Hepatocyte (in vitro differentiated cells): ENCODE data around the gene ARL3. TPM values are rescaled to one million over a fixed set of nuclear protein-coding genes. Genes with fewer than 3 reads are reported as not detected.

Source experiments
- DNase-seq: peaks from one replicate; pipeline ENCODE4 v3.0.0-alpha.2; 2016; ENCODE audit warnings: low spot score
- H2AFZ ChIP-seq: fragments of 200-600 bp; sonication (generic); 2 replicates; pipeline ENCODE4 v1.6.0; 2016; ENCODE audit warnings: antibody characterized with exemption, mild to moderate bottlenecking
- H3K27ac ChIP-seq: fragments of 200-600 bp; sonication (generic); 2 replicates; pipeline ENCODE4 v1.5.1; 2016; ENCODE audit warnings: mild to moderate bottlenecking
- H3K27me3 ChIP-seq: fragments of 200-600 bp; sonication (generic); 2 replicates; pipeline ENCODE4 v1.6.1; 2016
- H3K36me3 ChIP-seq: fragments of 200-600 bp; sonication (generic); replicated peaks from 2 replicates; pipeline ENCODE4 v1.5.1; 2016; ENCODE audit warnings: low read depth; ENCODE audit not compliant: insufficient read depth
- H3K4me1 ChIP-seq: fragments of 200-600 bp; sonication (generic); 2 replicates; pipeline ENCODE4 v1.5.1; 2016; ENCODE audit warnings: mild to moderate bottlenecking, moderate library complexity; ENCODE audit not compliant: insufficient read depth
- H3K4me2 ChIP-seq: fragments of 200-600 bp; sonication (generic); 2 replicates; pipeline ENCODE4 v1.6.0; 2016
- H3K4me3 ChIP-seq: fragments of 200-600 bp; sonication (generic); 2 replicates; pipeline ENCODE4 v1.5.1; 2016; ENCODE audit warnings: mild to moderate bottlenecking
- H3K79me2 ChIP-seq: fragments of 200-600 bp; sonication (generic); 2 replicates; pipeline ENCODE4 v1.6.0; 2017; ENCODE audit warnings: mild to moderate bottlenecking
- H3K9me2 ChIP-seq: fragments of 200-600 bp; sonication (generic); replicated peaks from 2 replicates; pipeline ENCODE4 v1.6.0; 2017; ENCODE audit warnings: mild to moderate bottlenecking; ENCODE audit not compliant: insufficient read depth
- H3K9me3 ChIP-seq: fragments of 200-600 bp; sonication (generic); 2 replicates; pipeline ENCODE4 v1.5.1; 2016; ENCODE audit warnings: low read depth, mild to moderate bottlenecking
- H4K20me1 ChIP-seq: fragments of 200-600 bp; sonication (generic); 2 replicates; pipeline ENCODE4 v1.6.0; 2016; ENCODE audit warnings: mild to moderate bottlenecking; ENCODE audit not compliant: insufficient read depth, poor library complexity, severe bottlenecking
- CTCF ChIP-seq: fragments of 200-600 bp; sonication (generic); IDR thresholded peaks from 2 replicates; pipeline ENCODE4 v1.5.1; 2016; ENCODE audit warnings: antibody characterized with exemption, mild to moderate bottlenecking; ENCODE audit not compliant: poor library complexity
- EZH2 ChIP-seq: fragments of 200-600 bp; sonication (generic); IDR thresholded peaks from 2 replicates; pipeline ENCODE4 v1.6.1; 2016; ENCODE audit warnings: antibody characterized with exemption, mild to moderate bottlenecking, borderline replicate concordance
- EZH2phosphoT487 ChIP-seq: fragments of 200-600 bp; sonication (generic); IDR thresholded peaks from one replicate; pipeline ENCODE4 v1.6.1; 2018; ENCODE audit warnings: antibody characterized with exemption, mild to moderate bottlenecking, low read depth, moderate library complexity; ENCODE audit not compliant: unreplicated experiment, severe bottlenecking
- WGBS: methylation state at CpG from one replicate; pipeline ENCODE4 v1.1.6; 2016; ENCODE audit warnings: low lambda C conversion rate; ENCODE audit errors: missing lambda C conversion rate; 5-methylcytosine and 5-hydroxymethylcytosine counted together
- polyA plus RNA-seq: library from polyadenylated mRNA; unstranded; fragments of >200 nt; fragmentation: Nextera tagmentation; extraction: Ambion mirVana; gene quantifications from 2 replicates; pipeline ENCODE4 v1.2.1, GENCODE V29; 2016
- total RNA-seq: library from RNA; depleted of rRNA; stranded (reverse); fragments of >200 nt; gene quantifications from 2 replicates; pipeline ENCODE4 v1.2.3, GENCODE V29; 2014

Gene ARL3
- total and polyA plus RNA-seq, 2 experiments from 2014 or later: 6.4 to 16.5 TPM

- Histone ChIP-seq H3K79me2 (peaks cover 84% of the 10 kb centered on the region), H3K27ac (no peak overlapping the region), H3K36me3 (no peaks in the 10 kb centered on the region), H3K4me1 (peaks cover 38% of the 10 kb centered on the region), H3K27me3 (no peaks in the 10 kb centered on the region), H3K9me3 (no peaks in the 10 kb centered on the region), H3K9me2 (no peaks in the 10 kb centered on the region), H2AFZ (no peak overlapping the region), H4K20me1 (peaks cover 71% of the 10 kb centered on the region), H3K4me2 (peak overlapping the region; percentile 93), H3K4me3 (no peak overlapping the region)
- TF ChIP-seq EZH2: no peak
- no peak for TF ChIP-seq CTCF
- TF ChIP-seq EZH2phosphoT487: no peak
- WGBS: 82% methylated on average over 7 of the region's 7 CpGs
- no peak for DNase-seq
Measured at GRCh38 chr10:102647443-102648268, 66.5 kb downstream of the ARL3 start.

DNA sequence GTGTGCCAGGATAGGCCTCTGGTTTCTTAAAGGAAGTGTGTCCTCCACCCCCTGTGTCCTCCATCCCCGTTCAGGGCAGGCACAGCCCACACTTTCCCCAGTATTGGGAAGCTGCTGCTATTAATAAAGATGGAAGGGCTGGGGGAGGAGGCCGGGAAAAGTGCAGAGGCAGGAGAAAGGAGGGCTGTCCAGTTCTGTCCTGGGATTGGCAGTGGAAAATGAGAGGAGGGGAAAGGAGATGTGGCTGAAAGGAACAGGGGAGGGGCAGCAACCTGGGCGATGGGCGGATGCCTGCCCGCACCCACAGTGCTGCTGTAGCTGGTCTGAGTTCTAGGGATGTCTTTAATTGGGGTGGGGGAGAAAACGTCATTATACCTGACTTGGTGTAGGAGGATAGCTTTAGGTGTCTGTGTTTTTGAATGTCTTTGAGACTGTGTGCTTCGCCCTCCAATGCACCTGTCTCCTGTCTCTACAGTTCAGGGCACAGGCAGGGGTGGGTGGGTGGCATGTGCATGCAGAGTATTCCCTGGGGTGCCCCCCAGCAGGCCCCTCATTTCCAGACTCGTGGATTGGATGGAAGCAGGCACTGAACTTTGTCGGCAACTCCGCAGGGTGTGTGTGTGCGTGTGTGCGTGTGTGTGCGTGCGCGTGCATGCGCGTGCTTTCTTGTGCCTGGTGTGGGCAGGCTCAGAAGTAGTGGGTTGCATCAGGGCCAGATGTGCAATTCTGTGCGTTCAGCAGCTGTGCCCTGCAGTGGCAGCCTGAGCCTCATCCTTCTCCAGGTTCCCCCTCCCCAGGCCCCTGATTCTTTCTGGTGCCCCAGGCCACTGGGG is 67.4 kb downstream of the ARL3 start:
- peaks cover 38% of the 10 kb centered on the region for H3K4me1 ChIP-seq
- TF ChIP-seq CTCF (no peak), EZH2 (no peak), EZH2phosphoT487 (no peak)
- 57% methylated on average over 18 of the region's 18 CpGs for WGBS
- peaks cover 63% of the 10 kb centered on the region for H4K20me1 ChIP-seq
- no peaks in the 10 kb centered on the region for H3K27me3 ChIP-seq
- H2AFZ ChIP-seq: no peak overlapping the region
- no peaks in the 10 kb centered on the region for H3K9me2 ChIP-seq
- H3K4me3 ChIP-seq: peak overlapping the region; percentile 58
- H3K9me3 ChIP-seq: no peaks in the 10 kb centered on the region
- peak overlapping the region; percentile 93 for H3K4me2 ChIP-seq
- no peaks in the 10 kb centered on the region for H3K36me3 ChIP-seq
- H3K27ac ChIP-seq: peak overlapping the region; percentile 98
- peak; percentile 51 for DNase-seq
- peaks cover 76% of the 10 kb centered on the region for H3K79me2 ChIP-seq

- DNase-seq: peak; percentile 88
- Histone ChIP-seq H3K79me2 (peaks cover 68% of the 10 kb centered on the region), H2AFZ (no peak overlapping the region), H3K4me3 (peak overlapping the region; percentile 58), H3K27me3 (no peaks in the 10 kb centered on the region), H3K27ac (peak overlapping the region; percentile 98), H3K36me3 (no peaks in the 10 kb centered on the region), H3K9me3 (no peaks in the 10 kb centered on the region), H4K20me1 (peaks cover 54% of the 10 kb centered on the region), H3K4me1 (peaks cover 38% of the 10 kb centered on the region), H3K4me2 (peak overlapping the region; percentile 93), H3K9me2 (no peaks in the 10 kb centered on the region)
- TF ChIP-seq EZH2phosphoT487 (no peak), EZH2 (no peak), CTCF (no peak)
- WGBS: 5% methylated on average over 29 of the region's 29 CpGs
Measured at GRCh38 chr10:102645741-102646609, 68.2 kb downstream of the ARL3 start.
